Activated CD4-positive, alpha-beta T cell treated with anti-CD3 and anti-CD28 coated beads for 24 hours (primary cell): ENCODE data around the gene ATP5PO.

Source experiments
- DNase-seq, 2 donors: peaks; one replicate each; pipeline ENCODE4 v3.0.0-alpha.2; 2020; ENCODE audit warnings: low read depth in 2 of 2

Gene ATP5PO, protein sequence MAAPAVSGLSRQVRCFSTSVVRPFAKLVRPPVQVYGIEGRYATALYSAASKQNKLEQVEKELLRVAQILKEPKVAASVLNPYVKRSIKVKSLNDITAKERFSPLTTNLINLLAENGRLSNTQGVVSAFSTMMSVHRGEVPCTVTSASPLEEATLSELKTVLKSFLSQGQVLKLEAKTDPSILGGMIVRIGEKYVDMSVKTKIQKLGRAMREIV

DNA sequence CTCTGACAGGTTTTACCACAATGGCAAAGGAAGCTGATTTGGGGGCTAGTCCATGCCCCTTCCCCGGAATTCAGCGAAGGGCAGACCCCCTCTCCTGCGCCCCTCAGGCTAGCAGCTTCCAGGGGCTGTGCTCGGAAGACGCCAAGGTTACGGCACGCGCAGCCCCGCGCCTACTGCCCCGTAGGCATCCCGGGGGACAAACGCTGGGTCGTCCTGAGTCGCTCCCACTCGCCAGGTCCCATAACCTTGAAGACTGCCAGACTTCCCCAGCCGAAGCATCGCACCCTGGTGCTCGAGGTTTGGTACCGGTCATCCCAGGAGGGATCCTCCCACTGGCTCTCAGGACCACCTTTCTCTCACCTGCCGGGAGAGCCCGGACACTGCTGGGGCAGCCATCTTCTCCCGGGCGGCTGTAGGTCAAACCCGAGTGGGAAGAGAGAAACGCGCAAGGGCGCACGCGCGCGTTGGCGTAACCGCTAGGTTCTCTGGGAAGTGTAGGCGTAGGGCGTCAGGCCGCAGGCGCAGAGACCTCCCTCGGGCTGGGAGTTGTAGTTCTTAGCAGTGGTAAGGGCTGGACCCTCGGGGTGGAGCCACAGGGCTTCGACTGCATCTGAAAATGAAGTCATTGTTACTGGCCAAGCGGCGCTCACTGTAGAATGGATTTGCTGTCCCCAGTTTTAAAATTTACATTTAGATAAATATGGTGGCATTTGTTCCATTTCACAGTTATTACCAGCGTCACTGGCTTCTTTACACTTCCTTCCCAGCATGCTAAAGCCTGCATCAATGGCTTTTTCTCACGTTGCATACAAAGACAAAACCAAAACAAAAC, at the start of gene ATP5PO:
Gene ATP5PO (minus strand): TSS at position 437 of the 832 bp plus-strand sequence. CDS start 41 bp downstream, at position 396.
- DNase-seq: peak; percentile 94

DNA sequence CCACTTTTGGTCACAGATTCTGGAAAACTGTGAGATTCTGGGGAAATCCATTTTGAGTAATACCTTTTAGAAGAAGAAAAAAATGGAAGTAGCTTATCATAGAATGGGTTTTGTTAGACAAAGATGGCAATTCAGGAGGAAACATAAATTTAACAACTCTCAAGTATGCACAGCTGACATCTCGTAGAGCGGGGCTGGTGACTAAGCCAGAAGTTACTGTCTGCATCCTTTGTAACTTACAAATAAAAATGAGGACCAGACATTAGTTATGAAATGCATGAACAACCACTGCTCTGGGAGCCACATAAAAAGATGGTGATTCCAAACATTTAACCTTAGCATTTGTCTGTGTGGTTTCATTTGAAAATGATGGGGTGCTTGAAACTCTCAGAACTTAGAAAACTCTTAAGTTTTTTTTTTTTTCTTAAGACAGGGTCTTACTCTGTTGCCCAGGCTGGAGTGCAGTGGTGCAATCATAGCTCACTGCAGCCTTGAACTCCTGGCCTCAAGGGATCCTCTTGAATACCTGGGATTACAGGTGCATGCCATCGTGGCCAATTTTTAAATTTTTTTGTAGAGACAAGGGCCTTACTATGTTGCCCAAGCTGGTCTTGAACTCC, 49.2 kb upstream of the ATP5PO start:
- DNase-seq: no peak

DNA sequence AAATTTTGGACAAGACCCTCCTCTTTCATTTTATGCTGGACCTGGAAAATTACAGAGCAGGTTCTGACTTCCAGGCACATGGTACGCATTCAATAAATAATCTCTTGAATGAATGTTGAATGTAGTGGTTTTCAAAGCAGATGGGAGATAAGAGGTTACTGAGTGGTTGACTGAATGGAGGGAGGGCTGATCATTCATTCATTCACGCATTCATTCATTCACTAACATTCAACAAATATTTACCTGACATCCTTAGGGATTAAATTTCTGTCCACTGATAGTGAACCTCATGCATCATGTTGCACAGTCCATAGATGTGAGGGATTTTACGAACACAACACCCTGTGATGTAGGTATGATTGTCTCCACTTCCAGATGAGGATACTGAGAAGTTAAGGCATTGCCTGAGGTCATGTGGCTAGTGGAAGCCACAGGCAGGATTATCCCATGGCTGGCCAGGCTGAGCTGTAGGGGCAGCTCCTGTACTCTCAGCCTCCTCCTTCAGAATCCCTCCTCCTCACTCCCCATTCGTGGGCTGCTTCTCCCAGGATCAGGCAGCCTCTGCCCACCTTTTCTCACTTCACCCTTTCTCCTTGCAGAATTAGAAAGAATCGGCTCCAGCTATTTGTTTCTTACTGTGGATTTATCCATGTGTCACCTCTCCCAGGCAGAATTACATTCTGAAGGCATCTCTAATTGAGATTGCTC, 48.4 kb upstream of the ATP5PO start:
- no peak for DNase-seq

DNA sequence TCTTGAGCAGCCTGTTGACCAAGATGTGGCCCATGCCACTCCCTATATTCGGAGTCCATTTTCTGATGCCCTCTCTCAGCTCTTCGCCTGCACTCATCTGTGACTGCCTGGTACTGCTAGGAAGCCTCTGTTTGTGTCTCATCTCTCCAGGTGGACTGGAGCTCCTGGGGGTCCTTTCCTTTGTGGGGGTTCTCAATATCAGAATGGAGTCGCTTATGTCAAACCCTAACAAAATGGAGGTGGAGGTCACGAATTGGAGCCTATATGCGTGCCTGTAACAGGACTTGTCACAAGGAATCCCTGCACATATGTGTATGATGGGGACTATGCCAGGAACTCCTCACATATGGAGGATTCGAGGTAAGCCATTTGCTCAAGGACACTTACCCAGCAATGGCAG, 46.7 kb upstream of the ATP5PO start:
- DNase-seq: no peak

DNA sequence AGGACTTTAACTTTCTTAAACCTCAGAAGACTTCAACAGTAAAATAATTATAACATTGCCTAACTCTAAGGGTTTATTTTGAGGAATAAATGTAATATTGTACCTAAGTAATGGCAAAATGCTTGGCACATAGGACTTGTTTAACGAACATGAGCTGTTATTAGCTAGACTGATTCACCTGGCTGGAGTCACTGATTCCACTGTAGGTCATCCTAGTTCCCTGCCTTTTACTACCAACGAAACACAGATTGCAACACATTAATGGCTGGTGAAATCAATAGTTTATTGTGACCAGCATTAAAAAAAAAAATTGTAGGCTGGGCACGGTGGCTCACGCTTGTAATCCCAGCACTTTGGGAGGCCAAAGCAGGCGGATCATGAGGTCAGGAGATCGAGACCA, 45.5 kb upstream of the ATP5PO start:
- no peak for DNase-seq

DNA sequence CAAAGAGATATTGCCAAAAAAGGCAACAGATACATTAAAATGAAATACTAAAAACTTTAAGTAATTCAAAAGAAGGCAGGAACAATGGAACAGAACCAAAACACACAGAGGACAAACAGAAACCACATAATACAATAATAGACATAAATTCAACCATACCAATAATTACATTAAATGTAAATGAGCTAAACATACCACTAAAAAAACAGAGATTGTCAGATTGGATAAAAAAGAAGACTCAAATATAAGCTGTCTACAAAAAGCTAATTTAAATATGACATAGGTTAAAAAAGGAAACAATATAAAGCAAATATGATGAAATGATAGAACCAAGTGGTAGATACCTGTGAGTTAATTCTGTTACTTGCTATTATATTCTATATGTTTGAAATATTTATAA, 44.1 kb upstream of the ATP5PO start:
- DNase-seq: no peak

DNA sequence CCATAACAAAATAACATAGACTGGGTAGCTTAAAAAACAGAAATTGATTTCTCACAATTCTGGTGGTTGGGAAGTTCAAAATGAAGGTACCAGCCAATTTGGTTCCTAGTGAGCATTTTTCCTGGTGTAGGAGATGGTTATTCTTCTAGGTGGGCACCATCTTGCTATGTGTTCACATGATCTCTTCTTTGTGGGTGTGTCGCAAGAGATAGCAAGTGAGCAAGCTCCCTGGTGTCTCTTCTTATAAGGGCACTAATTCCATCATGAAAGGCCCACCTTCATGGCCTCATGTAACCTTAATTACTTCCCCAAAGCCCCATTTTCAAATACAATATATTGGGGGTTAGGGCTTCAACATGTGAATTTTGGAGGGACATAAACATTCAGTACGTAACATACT, 38.8 kb upstream of the ATP5PO start:
- no peak for DNase-seq

DNA sequence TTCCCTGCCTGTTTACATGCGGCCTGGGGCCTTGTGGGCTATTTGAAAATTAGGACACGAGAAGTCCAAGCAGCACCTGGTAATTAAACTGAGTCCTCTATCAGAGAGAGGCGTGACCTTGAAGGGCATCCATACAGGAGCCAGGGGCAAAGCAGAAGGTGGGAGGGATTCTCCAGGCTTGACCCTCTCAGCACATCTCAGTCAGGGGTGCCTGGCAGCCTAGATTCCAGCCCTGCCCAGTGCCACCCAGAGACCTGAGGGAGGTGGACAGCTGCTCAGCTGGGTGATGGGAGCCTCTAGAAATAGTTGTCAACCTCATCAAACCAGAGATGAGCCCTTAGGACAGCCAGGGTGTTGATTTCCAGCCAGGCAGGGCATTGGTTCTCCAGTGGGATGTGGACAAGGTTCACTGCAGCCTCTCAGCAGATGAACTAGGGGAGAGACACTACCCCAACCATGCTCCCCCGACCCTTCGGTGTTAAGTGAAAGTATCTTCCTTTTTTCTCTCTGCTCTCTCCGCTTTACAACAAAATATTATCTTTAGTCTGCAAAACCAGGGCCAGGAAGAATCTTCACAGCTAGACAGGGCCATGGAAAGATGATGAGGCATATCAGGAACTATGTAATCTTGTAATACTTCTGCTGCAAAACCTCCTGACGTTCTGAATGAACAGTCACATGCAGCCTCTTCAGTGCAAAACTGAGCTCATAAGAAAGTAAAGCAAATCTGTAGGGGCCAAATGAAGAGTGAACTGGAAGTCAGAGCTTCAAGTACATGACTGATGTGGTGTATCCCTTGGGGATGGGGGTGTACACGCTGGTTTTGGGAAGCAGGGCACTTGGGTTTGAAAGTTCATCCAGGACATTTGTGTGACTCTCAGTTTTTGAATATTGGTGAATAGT, 35.9 kb upstream of the ATP5PO start:
- no peak for DNase-seq

DNA sequence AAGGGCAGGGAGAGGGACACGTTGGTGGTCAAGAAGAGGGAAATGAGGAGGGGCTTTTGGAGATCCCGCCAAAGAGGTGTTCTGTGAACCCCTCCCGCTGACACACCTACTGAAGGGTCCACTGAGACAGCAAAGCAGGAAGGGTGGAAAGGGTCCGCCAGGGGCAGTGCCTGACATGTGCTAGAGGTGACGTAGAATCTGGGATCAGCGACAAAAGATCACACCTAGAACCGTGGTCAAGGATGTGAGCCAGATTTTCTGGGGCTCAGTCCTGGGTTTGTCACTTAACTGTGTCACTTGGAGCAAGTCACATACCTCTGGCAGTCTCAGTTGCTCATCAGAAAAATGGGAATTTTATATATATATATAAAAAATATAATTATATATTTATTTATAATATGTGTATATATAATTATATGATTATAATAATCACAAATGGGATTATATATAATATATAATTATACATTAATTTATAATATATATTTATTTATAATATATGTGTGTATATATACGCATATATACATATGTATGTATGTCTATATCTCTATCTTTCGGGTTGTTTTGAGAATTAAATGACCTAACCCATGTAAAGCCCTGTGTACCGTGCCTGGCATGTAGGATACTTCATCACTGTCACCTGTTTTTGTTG, 35.0 kb upstream of the ATP5PO start:
- DNase-seq: no peak

DNA sequence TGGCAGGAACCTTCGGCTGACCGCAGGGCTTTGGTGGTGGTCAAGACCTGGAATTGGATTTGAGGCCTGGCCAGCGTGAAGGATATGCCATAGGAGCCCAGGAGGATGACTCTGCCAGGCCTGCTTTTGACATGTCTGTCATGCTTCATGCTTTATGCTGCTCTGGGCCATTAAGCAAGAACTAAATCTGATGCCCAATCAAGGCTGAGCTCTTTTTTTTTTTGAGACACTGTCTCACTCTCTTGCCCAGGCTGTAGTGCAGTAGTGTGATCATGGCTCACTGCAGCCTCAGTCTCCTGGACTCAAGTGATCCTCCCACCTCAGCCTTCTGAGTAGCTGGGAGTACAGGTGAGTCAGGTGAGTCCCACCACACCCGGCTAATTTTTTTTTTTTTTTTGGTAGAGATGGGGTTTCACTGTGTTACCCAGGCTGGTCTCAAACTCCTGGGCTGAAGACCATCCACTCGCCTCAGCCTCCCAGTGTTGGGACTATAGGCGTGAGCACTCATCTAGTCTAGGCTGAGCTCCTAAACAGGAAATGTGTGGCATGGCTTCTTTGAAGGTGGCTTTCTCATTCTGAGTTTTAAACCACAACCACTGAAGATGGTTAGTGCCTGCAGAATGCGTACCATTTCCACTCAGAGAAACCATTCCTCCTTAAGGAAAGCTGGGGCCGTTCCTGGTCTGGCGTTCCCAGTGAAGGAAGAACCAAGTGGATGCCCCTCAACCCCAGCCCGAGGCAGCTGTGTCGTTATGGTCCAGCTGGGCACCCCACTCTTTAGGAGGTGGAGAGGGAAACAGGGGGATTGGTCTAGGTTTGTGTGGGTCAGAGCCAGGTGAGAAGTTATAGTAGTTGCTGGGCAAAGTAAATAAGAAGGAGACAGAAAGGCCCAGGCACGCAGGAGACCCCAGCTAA, 34.2 kb upstream of the ATP5PO start:
- peak in 1 of 2 donors; percentile 33 for DNase-seq

DNA sequence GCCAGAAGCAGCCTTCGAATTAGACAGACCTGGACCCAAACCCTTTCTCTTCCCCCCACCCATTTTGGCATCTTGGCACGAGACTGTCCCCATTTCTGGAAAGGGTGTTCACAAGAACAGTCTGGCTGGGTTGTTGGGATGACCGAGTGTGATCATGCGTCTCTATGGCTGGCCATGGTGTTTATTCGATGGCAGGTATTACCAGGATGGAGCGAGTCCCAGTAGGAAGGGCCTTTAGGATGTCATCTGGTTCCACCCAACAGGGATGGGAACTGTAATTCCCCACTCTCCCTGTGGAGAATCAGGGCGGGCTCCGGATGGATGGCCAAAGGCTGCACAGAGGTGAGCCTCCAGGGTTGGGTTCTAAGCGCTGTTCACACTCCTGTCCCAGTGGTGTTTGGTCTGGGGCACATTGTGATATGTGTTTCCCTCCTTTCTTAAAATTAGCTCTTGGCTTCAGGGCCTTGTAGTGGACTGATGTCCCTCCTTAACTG, 33.4 kb upstream of the ATP5PO start:
- DNase-seq: no peak

DNA sequence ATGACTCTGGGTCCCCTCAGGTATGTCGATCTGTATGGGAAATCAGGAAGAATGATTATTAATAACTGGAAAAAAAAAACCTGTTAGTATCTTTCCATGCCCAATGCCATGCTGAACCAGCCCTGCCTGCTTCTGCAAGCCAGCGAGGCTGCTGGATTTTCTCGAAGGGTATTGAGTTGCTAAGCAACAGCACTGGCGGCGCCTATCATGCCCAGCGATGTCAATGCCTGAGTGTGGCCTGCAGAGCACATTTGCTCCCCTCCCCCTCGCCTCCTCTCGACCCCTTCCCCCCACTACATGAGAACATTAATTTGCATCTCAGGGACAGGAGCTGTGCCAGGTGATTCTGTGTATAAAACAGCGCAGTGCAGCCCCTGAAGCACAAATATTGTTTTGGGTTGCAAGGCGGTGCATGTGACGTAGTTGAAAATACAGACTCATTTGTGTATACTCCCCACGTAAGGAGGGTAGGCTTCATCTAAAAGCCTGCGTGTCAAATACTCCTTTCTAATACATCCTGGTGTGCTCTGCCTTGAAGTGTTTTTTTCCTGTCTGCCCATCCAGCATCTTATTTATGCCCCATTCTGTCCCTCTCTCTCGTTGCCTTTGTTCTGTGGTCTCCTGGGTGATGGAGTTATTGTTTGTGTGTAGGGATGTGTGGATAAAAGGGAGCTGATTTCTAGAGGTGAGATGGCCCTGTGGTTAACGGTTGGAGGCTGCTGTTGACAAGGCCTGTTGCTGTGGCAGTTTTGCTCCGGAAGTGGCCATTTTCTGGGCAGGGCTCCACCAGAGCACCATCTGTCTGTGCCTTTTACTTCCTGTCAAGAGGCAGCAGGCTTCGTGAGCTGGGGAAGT, 32.7 kb upstream of the ATP5PO start:
- peak; percentile 48 to 54 for DNase-seq

DNA sequence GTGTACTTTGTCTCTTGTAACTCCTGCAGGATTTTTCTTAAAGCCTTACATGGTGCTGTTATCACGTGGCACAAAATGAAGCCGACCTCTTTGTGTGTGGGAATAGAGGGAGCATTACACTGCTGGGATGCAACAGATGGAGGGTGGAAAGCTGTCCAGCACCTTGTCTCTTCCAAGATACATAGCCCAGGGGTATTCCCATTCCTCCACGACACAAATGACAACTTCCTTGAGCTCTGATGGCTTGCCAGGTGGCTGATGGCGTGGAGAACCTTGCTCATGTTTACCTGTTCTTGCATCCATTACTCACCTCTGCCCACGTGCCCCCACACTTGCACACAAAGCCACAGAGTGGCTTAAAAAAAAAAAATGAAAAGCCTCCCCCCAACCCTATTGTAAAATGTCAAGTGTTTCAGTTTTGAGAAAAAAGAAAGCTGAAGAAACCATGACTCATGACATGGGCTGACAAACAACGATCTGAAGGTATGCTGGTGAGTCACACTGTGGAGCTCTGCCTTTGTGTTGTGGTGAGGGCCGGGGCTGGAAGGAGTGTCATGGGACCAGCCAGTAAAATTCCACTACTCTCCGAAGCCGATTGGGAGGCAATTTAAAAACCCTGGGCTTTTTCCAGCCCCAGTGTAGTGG, 32.0 kb upstream of the ATP5PO start:
- peak; percentile 69 to 75 for DNase-seq

DNA sequence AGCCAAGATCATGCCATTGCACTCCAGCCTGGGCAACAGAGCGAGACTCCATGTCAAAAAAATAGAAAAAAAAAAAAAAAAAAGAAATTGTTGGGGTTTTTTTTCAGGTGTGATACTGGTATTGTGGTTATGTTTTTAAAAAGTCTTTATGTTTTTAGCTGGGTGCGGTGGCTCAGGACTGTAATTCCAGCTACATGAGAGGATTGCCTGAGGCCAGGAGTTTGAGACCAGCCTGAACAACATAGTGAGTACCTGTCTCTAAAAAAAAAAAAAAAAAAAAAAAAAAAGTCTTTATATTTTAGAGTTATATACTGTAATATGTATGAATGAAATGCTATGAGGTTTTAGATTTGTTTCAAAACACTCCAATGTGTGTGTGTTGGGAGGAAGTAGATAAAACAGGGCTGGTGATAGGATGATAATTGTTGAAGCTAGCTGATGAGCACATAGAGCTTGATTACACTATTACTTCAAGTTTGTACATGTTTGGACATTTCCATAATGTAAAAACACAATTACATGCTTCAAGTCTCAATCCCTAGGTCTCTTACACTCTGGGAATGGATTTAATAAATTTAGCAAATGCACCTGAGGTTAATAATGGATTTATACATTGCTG, 30.2 kb upstream of the ATP5PO start:
- DNase-seq: no peak

DNA sequence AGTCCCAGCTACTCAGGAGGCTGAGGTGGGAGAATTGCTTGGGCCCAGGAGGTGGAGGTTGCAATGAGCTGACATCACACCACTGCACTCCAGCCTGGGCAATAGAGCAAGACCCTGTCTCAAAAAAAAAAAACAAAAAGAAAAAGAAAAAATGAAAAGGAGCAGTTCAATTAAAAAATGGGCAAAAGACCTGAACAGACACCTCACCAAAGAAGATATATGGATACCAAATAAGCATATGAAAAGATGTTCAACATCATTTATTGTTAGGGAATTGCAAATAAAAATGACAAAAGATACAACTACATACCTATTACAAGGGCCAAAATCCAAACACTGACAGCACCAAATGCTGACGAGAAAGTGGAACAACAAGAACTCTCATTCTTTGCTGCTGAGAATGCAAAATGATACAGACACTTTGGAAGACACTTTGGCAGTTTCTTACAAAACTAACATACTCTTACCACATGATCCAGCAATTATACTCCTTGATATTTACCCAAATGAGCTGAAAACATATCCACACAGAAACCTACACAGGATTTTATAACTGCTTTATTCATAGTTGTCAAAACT, 28.7 kb upstream of the ATP5PO start:
- no peak for DNase-seq

DNA sequence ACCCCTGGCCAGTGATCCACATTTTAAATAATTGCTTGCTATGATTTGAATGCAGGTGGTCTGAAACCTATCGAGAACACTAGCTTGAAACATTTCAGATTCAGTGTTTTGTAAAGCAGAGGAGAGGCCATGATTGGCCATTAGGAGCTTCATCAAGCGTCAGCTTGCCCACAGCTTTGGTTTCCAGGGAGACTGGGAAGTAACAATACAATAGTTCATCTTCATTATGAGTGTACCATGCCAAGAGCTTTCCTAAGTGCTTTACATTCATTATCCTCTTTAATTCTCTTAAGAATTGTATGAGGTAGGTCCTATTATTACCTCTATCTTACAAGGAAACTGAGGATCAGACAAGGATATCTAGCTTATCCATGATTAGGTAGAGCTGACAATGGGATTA, 27.7 kb upstream of the ATP5PO start:
- DNase-seq: no peak

DNA sequence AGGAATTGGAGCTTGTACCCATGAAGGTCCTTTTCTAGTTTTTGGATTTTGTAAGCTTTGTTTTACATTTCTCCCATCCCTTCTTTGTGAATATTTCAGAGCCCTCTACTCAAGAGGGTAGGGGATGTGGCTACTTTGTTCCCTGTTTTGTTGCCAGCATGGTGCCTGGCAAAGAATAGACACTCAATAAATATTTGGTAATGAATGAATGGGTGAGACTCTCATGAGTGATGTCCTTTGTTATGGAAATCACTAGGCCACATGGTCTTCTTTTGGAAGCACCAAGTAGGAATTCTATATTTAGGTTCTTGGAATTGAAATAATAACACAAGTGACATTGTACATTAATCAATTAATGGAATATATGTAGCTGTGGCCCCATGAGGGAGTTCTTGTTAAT, 26.8 kb upstream of the ATP5PO start:
- DNase-seq: no peak
